HEK293T (cell line): Measurements from ENCODE around the gene SV2B.

Experiments used
- BHLHE40 ChIP-seq: fragments of 450-650 bp; IDR thresholded peaks from 2 replicates; pipeline ENCODE4 v1.6.1; 2016; ENCODE audit warnings: mild to moderate bottlenecking, moderate library complexity, borderline replicate concordance
- FOXA1 ChIP-seq: fragments of 450-650 bp; IDR thresholded peaks from 2 replicates; pipeline ENCODE4 v1.6.1; 2016; ENCODE audit warnings: mild to moderate bottlenecking
- FOXK2 ChIP-seq: fragments of 450-650 bp; IDR thresholded peaks from 2 replicates; pipeline ENCODE4 v1.6.1; 2016; ENCODE audit warnings: mild to moderate bottlenecking
- HDGF ChIP-seq: fragments of 450-650 bp; IDR thresholded peaks from 2 replicates; pipeline ENCODE4 v1.6.1; 2017; ENCODE audit warnings: antibody characterized with exemption, borderline replicate concordance
- LEF1 ChIP-seq: fragments of 450-650 bp; IDR thresholded peaks from 2 replicates; pipeline ENCODE4 v1.6.1; 2017; ENCODE audit warnings: mild to moderate bottlenecking, borderline replicate concordance
- NFRKB ChIP-seq: fragments of 450-650 bp; IDR thresholded peaks from 2 replicates; pipeline ENCODE4 v1.6.1; 2016; ENCODE audit warnings: mild to moderate bottlenecking, moderate library complexity
- SP1 ChIP-seq: fragments of 450-650 bp; IDR thresholded peaks from 2 replicates; pipeline ENCODE4 v1.6.1; 2017
- SUZ12 ChIP-seq: fragments of 450-650 bp; IDR thresholded peaks from 2 replicates; pipeline ENCODE4 v1.6.1; 2016; ENCODE audit warnings: mild to moderate bottlenecking
- ZNF384 ChIP-seq: fragments of 450-650 bp; IDR thresholded peaks from 2 replicates; pipeline ENCODE4 v1.6.1; 2016

DNA sequence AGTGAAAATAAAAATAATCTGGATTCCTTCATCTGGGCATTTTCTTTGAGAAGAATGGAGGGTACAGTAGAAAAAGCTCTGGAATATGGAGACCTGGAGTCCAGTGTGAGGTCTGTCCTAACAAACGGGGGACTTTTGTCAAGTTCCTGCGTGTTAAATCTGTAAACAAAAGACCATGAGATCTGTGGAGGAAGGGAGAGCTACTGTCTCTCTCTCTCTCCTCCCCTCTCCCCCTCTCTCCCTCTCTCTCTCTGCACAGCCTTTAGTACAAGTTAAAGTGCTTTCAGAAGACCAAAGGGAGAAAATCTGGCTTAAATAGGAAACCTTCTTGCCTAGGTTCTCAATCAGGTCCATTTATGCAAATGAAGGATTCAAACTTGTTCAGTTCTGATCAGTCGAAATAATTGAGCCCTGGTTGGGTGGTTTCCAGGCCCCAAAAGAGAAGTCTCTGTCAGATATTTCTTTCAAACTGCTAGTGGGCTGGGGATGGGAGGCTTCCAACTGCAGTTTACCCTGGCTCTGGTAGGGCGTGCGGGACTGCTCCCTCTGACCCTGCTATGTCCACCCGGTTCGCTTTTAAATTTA, 103.7 kb downstream of the SV2B start:
- no peak for TF ChIP-seq FOXA1
- TF ChIP-seq SUZ12, result no peak
- TF ChIP-seq ZNF384, result no peak
- TF ChIP-seq LEF1, result no peak
- no peak for TF ChIP-seq HDGF
- TF ChIP-seq SP1, result no peak
- no peak for TF ChIP-seq BHLHE40
- TF ChIP-seq NFRKB, result no peak
- TF ChIP-seq FOXK2, result no peak
